Pons (tissue), 1 donor: ENCODE data around the gene PPIB.
"Not testable (repeated sequence)": the region's sequence is repeated elsewhere in the genome, so short reads cannot be mapped to it uniquely, and the experiment has no call there.

Experiments
- DNase-seq: peaks from one replicate; pipeline ENCODE4 v3.0.0-alpha.2; 2016; ENCODE audit warnings: low spot score

PPIB gene

GRCh38 chr15:64110108-64110701 lies 52.6 kb downstream of the PPIB start:
- not testable (repeated sequence) for DNase-seq

GRCh38 chr15:64107337-64107736 lies 55.5 kb downstream of the PPIB start:
- no peak for DNase-seq
